Measurements from ENCODE around the gene OAS3. TPM values are rescaled to one million over a fixed set of nuclear protein-coding genes. Genes with fewer than 3 reads are reported as not detected.

Gene OAS3
- total RNA-seq, 3 donors from 2014 or later: 5.2 to 15.1 (median 5.9) TPM

DNA sequence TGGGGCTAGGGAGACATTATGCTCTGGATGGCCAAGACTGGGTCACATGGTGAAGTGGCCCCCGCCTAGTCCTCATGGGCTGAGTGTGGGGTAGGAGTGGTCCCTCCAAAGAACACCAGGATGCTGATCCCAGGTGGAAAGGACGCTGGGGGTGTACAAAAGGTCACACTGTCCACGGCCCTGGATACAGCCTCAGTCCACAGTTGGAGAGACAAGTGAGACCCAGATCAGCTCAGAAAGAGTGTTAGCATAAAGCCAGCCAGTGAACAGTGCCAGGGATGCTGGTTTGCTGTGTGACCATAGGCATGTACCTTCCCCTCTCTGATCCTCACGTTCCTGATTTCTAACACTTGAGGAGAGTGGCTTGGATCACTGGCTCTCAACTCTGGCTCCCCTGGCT, 26.6 kb downstream of the OAS3 start:
- intact Hi-C loops (cut with DNase I; ENCODE audit: low total_unique reads): no loop called here
- no peak for TF ChIP-seq POLR2A (IDR thresholded peaks at IDR 0.05)
- no peak for TF ChIP-seq POLR2AphosphoS5 (IDR thresholded peaks at IDR 0.05)
- TF ChIP-seq, protein P1, sequence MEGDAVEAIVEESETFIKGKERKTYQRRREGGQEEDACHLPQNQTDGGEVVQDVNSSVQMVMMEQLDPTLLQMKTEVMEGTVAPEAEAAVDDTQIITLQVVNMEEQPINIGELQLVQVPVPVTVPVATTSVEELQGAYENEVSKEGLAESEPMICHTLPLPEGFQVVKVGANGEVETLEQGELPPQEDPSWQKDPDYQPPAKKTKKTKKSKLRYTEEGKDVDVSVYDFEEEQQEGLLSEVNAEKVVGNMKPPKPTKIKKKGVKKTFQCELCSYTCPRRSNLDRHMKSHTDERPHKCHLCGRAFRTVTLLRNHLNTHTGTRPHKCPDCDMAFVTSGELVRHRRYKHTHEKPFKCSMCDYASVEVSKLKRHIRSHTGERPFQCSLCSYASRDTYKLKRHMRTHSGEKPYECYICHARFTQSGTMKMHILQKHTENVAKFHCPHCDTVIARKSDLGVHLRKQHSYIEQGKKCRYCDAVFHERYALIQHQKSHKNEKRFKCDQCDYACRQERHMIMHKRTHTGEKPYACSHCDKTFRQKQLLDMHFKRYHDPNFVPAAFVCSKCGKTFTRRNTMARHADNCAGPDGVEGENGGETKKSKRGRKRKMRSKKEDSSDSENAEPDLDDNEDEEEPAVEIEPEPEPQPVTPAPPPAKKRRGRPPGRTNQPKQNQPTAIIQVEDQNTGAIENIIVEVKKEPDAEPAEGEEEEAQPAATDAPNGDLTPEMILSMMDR (IDR thresholded peaks at IDR 0.05): no peak
- Histone ChIP-seq H3K36me3 (peaks cover 6% of the 10 kb centered on the region), H3K27ac (no peak overlapping the region), H3K27me3 (no peaks in the 10 kb centered on the region), H3K4me1 (no peaks in the 10 kb centered on the region), H3K9me3 (no peaks in the 10 kb centered on the region), H3K4me3 (no peak overlapping the region)
- no peak for DNase-seq (ENCODE audit: low spot score in 2 of 2)

DNA sequence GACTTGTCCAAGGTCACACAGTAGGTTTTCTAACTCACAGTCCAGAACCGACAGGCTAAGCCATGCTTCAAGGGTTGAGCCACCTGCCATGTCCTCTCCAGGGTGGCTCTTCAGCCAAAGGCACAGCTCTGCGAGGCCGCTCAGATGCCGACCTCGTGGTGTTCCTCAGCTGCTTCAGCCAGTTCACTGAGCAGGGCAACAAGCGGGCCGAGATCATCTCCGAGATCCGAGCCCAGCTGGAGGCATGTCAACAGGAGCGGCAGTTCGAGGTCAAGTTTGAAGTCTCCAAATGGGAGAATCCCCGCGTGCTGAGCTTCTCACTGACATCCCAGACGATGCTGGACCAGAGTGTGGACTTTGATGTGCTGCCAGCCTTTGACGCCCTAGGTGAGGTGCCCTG, 27.4 kb downstream of the OAS3 start:
- no peak overlapping the region for H3K27ac ChIP-seq
- H3K36me3 ChIP-seq: peaks cover 6% of the 10 kb centered on the region
- H3K4me1 ChIP-seq: no peaks in the 10 kb centered on the region
- no peak for DNase-seq (ENCODE audit: low spot score in 2 of 2)
- intact Hi-C loops (cut with DNase I; ENCODE audit: low total_unique reads): no loop called here
- H3K27me3 ChIP-seq: no peaks in the 10 kb centered on the region
- no peaks in the 10 kb centered on the region for H3K9me3 ChIP-seq
- H3K4me3 ChIP-seq: no peak overlapping the region
- TF ChIP-seq, protein P1 (IDR thresholded peaks at IDR 0.05): no peak
- TF ChIP-seq POLR2AphosphoS5 (IDR thresholded peaks at IDR 0.05) (no peak), POLR2A (IDR thresholded peaks at IDR 0.05) (no peak)

DNA sequence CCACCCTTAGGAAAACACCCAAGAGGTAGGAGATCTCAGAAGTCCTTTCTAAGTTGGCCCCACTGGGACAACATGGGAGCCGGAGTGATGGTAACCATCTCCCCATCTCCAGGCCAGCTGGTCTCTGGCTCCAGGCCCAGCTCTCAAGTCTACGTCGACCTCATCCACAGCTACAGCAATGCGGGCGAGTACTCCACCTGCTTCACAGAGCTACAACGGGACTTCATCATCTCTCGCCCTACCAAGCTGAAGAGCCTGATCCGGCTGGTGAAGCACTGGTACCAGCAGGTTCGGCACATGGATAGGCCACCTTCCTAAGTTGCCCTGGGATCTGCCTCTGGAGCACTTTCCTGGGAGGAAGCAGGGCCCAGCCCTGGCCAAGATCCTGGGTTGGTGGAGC, 29.0 kb downstream of the OAS3 start:
- Histone ChIP-seq H3K27ac (no peak overlapping the region), H3K9me3 (no peaks in the 10 kb centered on the region), H3K36me3 (peaks cover 2% of the 10 kb centered on the region), H3K4me3 (no peak overlapping the region), H3K4me1 (no peaks in the 10 kb centered on the region), H3K27me3 (no peaks in the 10 kb centered on the region)
- intact Hi-C loops (cut with DNase I; ENCODE audit: low total_unique reads): no loop called here
- no peak for DNase-seq (ENCODE audit: low spot score in 2 of 2)
- TF ChIP-seq POLR2A (IDR thresholded peaks at IDR 0.05): no peak
- TF ChIP-seq POLR2AphosphoS5 (IDR thresholded peaks at IDR 0.05): no peak
- TF ChIP-seq, protein P1 (IDR thresholded peaks at IDR 0.05): no peak

DNA sequence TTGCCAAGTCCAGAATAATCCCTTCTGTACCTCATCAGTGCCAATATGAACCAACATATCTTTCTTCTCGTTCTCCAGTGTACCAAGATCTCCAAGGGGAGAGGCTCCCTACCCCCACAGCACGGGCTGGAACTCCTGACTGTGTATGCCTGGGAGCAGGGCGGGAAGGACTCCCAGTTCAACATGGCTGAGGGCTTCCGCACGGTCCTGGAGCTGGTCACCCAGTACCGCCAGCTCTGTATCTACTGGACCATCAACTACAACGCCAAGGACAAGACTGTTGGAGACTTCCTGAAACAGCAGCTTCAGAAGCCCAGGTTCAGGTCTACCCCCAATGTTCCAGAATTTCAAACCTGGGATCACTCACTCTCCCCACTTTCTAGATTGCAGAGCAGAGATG, 29.6 kb downstream of the OAS3 start:
- no peak for DNase-seq (ENCODE audit: low spot score in 2 of 2)
- TF ChIP-seq POLR2AphosphoS5 (IDR thresholded peaks at IDR 0.05) (no peak), POLR2A (IDR thresholded peaks at IDR 0.05) (no peak)
- TF ChIP-seq, protein P1 (IDR thresholded peaks at IDR 0.05): no peak

DNA sequence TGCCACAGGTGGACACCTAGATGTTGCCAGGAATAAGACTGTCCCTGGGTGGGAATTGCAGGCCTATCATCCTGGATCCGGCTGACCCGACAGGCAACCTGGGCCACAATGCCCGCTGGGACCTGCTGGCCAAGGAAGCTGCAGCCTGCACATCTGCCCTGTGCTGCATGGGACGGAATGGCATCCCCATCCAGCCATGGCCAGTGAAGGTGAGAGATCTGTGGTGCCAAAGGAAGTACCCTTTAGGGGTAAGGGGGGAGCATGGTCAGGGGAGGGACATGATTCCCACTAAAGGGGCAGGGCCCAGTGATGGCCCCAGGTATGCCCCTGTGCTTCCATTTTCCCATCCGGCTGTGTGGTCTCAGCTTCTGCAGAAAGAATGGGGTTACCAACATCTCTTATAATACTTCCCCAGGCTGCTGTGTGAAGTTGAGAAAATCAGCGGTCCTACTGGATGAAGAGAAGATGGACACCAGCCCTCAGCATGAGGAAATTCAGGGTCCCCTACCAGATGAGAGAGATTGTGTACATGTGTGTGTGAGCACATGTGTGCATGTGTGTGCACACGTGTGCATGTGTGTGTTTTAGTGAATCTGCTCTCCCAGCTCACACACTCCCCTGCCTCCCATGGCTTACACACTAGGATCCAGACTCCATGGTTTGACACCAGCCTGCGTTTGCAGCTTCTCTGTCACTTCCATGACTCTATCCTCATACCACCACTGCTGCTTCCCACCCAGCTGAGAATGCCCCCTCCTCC, 31.5 kb downstream of the OAS3 start:
- TF ChIP-seq, protein P1 (IDR thresholded peaks at IDR 0.05): no peak
- TF ChIP-seq POLR2A (IDR thresholded peaks at IDR 0.05): no peak
- TF ChIP-seq POLR2AphosphoS5 (IDR thresholded peaks at IDR 0.05): no peak
- Histone ChIP-seq H3K9me3 (no peaks in the 10 kb centered on the region), H3K27me3 (no peaks in the 10 kb centered on the region), H3K36me3 (no peaks in the 10 kb centered on the region), H3K4me3 (no peak overlapping the region), H3K27ac (no peak overlapping the region), H3K4me1 (no peaks in the 10 kb centered on the region)
- intact Hi-C loops (cut with DNase I; ENCODE audit: low total_unique reads): loop anchor here (2.0 kb wide), 1 partner anchor 47 kb away; no protein-coding TSS in a partner anchor
- no peak for DNase-seq (ENCODE audit: low spot score in 2 of 2)

More for the DNA sequence above, 29.6 kb downstream of the OAS3 start:
- Histone ChIP-seq H3K9me3 (no peaks in the 10 kb centered on the region), H3K27me3 (no peaks in the 10 kb centered on the region), H3K36me3 (no peaks in the 10 kb centered on the region), H3K4me1 (no peaks in the 10 kb centered on the region), H3K27ac (no peak overlapping the region), H3K4me3 (no peak overlapping the region)
- intact Hi-C loops (cut with DNase I; ENCODE audit: low total_unique reads): no loop called here

All from breast epithelium (tissue), 4 donors.